HG03175 (cell line): ENCODE data around the gene DPP9.
"Not testable (repeated sequence)": the region's sequence is repeated elsewhere in the genome, so short reads cannot be mapped to it uniquely, and the experiment has no call there.

ENCODE experiments used
- ATAC-seq: cut with Tn5 transposase; IDR thresholded peaks from one replicate; pipeline ENCODE4 v1.9.1; 2021; ENCODE audit warnings: mild to moderate bottlenecking, moderate library complexity; ENCODE audit not compliant: unreplicated experiment

Gene DPP9

GRCh38 chr19:4742723-4743646 is 19.3 kb upstream of the DPP9 start:
- no peak for ATAC-seq

DNA sequence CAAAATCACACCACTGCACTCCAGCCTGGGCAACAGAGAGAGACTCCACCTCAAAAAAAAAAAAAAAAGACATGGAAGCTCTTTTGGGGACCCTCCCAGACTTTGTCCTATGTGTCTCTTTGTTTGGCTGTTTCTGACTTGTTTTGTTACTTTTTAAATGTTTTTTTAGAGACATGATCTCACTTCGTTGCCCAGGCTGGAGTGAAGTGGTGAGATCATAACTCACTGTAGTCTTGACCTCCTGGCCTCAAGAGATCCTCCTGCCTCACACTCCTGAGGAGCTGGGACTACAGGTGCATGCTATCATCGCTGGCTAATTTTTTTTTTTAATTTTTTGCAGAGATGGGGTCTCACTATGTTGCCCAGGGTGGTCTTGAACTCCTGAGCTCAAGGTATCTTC is 16.4 kb upstream of the DPP9 start:
- no peak for ATAC-seq

GRCh38 chr19:4738734-4739133 is 15.1 kb upstream of the DPP9 start:
- no peak for ATAC-seq

DNA sequence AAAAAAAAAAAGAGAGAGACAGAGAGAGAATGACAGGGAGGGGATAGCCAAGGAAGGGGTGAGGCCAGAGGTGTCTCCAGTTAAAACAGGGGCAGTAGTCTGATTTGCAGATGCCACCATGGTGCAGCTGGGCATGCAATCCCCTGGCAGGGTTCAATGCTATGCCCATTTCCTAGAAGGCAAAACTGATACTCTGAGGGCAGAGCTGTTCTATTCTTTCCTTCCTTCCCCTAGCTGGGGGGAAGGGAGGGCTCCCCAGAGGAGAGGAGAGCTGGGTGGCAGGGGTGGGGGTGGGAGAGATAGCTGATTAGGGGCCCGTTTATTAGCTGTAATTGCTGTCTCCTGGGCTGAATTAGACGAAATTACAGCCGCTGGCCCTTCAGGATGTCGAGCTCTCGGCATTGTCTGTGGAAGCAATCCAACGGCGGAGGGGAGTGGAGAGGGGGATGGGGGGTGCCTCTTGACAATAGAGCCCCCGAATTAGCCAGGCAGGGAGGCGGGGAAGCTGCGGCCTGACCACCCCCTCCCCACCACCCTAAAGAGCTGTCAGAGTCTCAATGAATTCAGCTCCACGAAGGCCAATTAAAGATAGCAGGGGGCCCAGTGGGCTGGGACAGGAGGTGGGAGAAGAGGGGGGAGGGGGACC is 14.4 kb upstream of the DPP9 start:
- ATAC-seq = no peak

GRCh38 chr19:4733755-4734345 is 10.2 kb upstream of the DPP9 start:
- ATAC-seq = no peak

DNA sequence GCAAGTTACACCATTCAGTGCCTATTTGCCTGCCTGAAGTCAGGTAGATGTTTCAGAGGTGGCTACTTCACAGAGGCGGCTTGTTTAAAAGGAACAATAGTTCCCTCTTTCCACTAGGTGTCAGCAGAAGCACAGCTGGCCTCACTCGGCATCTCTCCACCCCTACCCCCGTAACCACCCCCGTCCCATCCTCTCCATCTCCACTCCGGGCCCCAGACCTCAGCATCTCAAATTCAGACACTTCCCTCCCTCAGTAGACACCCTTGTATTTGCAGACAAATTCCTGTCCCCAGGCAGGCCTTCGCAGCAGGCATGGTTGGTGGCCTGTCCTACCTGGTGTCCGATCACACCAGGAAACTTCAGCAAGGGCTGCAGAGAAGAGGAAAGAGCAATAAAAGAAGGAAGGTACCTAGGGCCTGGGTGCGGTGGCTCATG is 9.1 kb upstream of the DPP9 start:
- ATAC-seq = no peak

DNA sequence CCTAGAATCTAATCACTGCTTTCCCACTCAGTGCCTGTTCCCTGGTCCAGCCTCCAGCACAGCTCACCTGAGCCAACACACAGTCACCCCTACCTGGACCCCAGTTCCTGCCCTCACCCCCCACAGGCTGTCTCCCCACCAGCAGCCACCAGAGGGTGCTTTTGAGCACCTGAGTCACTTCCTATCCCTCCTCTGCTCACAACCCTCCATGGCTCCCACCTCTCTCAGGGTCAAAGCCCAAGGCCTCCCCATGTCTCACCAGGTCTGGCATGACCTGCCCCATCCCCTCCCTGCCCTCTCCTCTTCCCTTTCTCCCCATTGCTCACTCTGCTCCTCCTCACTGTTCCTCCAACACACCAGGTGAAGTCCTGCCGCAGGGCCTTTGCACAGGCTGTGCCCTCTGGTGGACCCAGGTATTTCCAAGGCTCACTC is 7.1 kb upstream of the DPP9 start:
- ATAC-seq = no peak

DNA sequence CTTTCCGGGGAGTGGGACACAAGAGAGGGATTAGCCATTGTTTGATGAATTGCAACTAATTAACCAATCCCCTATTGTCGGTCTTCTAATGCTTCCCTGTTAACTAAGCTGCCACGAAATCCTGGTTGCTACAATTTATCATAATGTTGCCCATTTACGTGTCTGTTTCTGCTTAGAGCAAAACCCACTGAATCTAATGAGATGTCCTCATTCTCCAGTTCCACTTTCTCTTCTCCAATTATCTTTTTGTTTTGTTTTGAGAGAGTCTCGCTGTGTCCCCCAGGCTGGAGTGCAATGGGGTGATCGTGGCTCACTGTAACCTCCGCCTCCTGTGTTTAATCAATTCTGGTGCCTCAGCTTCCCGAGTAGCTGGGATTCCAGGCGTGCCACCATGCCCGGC is 5.2 kb upstream of the DPP9 start:
- no peak for ATAC-seq

DNA sequence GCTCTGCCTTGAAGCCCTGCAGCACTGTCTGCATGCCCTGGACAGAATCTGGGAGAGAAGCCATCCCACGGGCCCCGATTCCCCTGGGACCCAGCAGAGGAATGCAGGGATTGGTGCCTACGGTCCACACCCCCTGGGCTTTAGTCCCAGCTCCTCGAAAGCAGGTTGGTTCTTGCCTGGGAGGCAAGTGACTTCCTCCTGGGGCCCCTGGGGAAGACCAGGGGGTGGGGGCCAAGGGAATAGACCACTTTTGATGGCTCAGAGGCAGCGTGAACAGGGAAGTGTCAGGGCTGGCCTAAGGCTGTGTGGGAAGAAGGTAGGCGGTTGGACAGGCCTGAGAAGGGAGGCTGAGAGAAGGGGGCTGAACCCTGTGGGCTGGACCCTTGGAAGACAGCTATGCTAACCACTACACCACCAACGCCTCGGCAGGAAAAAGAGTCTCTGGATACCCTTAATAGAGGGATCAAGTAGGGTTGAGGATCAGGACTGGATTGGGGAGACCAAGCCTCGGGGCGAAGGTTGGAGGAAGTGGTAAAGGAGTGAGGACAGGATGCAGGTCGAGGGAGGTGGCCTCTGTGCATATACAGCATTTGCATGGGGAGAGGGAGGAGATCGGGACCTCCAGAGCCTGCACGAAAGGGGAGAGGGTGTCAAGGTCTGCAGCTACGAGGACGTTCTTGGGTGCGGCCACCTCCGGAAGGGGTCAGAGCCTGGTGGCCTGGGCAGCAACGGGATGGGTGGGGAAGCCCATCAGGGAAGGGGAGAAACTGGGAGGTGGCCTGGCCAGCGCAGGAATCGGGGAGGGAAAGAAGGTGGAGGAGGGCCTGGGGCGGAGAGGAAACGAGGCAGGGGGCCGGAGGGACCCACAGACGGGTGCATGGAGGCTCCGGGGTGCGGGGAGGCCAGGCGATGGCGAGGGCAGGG is 709 bp downstream of the DPP9 start:
- ATAC-seq = no peak

GRCh38 chr19:4721196-4721595 is 2.4 kb downstream of the DPP9 start:
- ATAC-seq = no peak

DNA sequence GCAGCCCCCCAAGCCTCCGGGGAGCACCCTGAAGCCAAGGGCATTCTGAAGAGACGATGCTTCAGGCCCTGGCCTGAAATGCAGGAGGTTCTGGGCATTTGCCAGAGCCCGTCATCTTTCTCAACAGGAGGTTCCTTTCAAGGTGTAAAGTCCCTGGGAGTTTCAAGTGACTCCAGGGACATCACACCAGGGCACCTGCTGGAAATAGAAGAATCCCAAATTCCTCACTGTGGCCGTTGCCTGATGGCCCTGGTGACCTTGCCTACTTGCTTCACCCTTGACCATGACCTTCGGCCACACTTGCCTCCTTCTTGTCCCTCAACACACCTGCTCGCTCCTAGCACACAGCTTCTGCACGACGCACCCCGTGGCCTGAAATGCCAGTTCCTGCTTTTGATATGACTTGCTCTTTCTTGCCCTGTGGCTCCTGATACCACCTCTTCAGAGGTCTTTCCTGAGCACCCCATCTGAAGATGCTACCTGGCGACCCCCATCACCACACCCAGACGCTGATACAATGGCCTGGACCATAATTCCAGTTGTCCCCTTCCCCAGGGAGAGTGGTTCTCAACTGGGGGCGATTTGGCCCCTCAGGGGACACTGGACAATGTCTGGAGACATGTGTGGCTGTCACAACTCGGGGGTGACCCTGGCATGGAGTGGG is 3.5 kb downstream of the DPP9 start:
- no peak for ATAC-seq

DNA sequence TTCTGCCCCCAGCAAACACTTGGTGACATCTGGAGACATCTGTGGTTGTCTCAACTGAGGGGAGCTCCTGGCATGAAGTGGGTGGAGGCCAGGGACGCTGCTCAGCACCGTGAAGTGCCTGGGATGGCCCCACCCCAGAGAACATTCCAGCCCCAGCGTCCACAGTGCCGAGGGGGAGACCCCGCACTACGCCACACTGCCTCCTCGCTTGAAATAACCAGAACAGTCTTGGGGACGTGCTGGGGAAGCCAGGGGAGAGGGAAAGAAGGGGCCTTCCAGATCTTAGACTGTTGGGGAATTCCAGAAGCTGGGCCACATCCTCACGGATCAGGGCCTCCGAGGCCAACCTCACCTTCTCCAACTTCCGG is 4.2 kb downstream of the DPP9 start:
- no peak for ATAC-seq

DNA sequence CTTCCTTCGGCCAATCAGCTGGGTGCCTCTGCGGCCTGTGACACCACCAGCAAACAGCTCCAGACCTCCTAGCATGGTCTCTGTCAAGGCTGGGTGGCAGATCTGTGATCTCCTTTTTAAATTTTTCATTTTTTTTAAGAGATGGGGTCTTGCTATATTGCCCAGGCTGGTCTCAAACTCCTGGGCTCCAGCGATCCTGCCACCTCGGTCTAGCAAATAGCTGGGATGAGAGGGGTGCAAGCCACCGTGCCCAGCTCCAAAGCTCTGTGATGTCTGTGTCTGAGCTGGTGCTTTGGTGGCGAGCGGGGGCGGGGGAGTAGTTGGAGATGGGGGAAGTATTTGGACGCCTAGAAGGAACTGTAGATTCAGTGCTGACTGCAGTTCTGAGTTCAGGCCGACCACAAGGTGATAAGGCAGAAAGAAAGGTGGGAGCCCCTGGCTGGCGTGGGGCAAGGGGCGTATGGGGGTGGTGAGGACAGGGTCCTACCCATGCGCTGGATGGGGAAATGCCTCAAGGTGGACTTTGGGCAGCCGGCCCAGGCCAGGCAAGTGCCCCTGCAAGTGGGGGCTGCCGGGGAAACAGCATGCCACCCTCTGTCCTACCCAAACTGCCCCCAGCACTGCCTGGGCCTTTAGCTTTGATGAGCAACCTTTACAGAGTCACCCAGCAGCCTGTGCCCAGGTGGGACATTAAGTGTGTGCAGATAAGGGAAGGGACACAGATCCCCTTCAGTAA is 5.5 kb downstream of the DPP9 start:
- ATAC-seq = no peak

- ATAC-seq = no peak
Measured at GRCh38 chr19:4717191-4717965, 6.3 kb downstream of the DPP9 start.

- no peak for ATAC-seq
Measured at GRCh38 chr19:4715529-4716221, 8.0 kb downstream of the DPP9 start.

DNA sequence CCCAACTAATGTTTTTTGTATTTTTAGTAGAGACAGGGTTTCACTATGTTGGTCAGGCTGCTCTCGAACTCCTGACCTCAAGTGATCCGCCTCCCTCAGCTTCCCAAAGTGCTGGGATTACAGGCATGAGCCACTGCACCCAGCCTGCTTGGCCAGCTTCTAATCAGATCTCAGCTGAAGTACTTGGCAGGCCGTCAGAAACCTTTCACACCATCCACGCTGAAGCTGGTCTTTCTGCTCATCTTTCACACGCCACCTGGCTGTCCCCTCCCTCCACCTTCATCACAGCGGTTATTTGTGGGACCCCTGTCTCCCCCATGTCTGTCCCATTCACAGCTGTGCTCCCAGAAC is 8.5 kb downstream of the DPP9 start:
- ATAC-seq = not testable (repeated sequence)

- no peak for ATAC-seq
Measured at GRCh38 chr19:4714016-4714415, 9.6 kb downstream of the DPP9 start.

GRCh38 chr19:4713384-4713951 is 10.2 kb downstream of the DPP9 start:
- no peak for ATAC-seq
